Stimulated activated CD4-positive, alpha-beta T cell treated with anti-CD3 and anti-CD28 coated beads, Interleukin-12 subunit alpha, Interleukin-12 subunit beta, amount 100 ng/mL, for 4 hours (primary cell): ENCODE results near the gene AGBL2.
A peak's percentile ranks its signal among the peaks of the same experiment; 100 is the strongest.
"Not testable (repeated sequence)": the region's sequence is repeated elsewhere in the genome, so short reads cannot be mapped to it uniquely, and the experiment has no call there.

Experiments
- DNase-seq: peaks from one replicate; pipeline ENCODE4 v3.0.0-alpha.2; 2020

AGBL2 gene

GRCh38 chr11:47686704-47687103 is 28.5 kb downstream of the AGBL2 start:
- not testable (repeated sequence) for DNase-seq

GRCh38 chr11:47686151-47686550 is 29.0 kb downstream of the AGBL2 start:
- no peak for DNase-seq

- DNase-seq = no peak
Observed at GRCh38 chr11:47675851-47676250, 39.3 kb downstream of the AGBL2 start.

- DNase-seq = no peak
Observed at GRCh38 chr11:47672283-47672730, 42.9 kb downstream of the AGBL2 start.

GRCh38 chr11:47669856-47670255 is 45.3 kb downstream of the AGBL2 start:
- DNase-seq = no peak

- DNase-seq = no peak
Observed at GRCh38 chr11:47668665-47669064, 46.5 kb downstream of the AGBL2 start.

- no peak for DNase-seq
Observed at GRCh38 chr11:47667555-47667954, 47.6 kb downstream of the AGBL2 start.

- no peak for DNase-seq
Observed at GRCh38 chr11:47667135-47667534, 48.0 kb downstream of the AGBL2 start.

GRCh38 chr11:47664936-47665335 is 50.2 kb downstream of the AGBL2 start:
- not testable (repeated sequence) for DNase-seq

- DNase-seq = no peak
Observed at GRCh38 chr11:47661245-47661644, 53.9 kb downstream of the AGBL2 start.

GRCh38 chr11:47659276-47659675 is 55.9 kb downstream of the AGBL2 start:
- DNase-seq = no peak

GRCh38 chr11:47656260-47656885 is 58.8 kb downstream of the AGBL2 start:
- no peak for DNase-seq

GRCh38 chr11:47651818-47652469 is 63.2 kb downstream of the AGBL2 start:
- no peak for DNase-seq

GRCh38 chr11:47649276-47649675 is 65.9 kb downstream of the AGBL2 start:
- no peak for DNase-seq

- no peak for DNase-seq
Observed at GRCh38 chr11:47646019-47646418, 69.2 kb downstream of the AGBL2 start.

- no peak for DNase-seq
Observed at GRCh38 chr11:47645500-47645899, 69.7 kb downstream of the AGBL2 start.

GRCh38 chr11:47642099-47642855 is 72.9 kb downstream of the AGBL2 start, which contains the start of gene MTCH2:
MTCH2 (minus strand) TSS chr11:47642559; CDS start chr11:47642465, 94 bp downstream.
- DNase-seq = peak; percentile 94

GRCh38 chr11:47641600-47642098 is 73.5 kb downstream of the AGBL2 start:
- no peak for DNase-seq

- DNase-seq = not testable (repeated sequence)
Observed at GRCh38 chr11:47640506-47640905, 74.7 kb downstream of the AGBL2 start.

GRCh38 chr11:47636331-47636730 is 78.8 kb downstream of the AGBL2 start:
- DNase-seq = not testable (repeated sequence)

- DNase-seq = no peak
Observed at GRCh38 chr11:47631473-47631872, 83.7 kb downstream of the AGBL2 start.

GRCh38 chr11:47628026-47628425 is 87.1 kb downstream of the AGBL2 start:
- no peak for DNase-seq

GRCh38 chr11:47626234-47626633 is 88.9 kb downstream of the AGBL2 start:
- DNase-seq = no peak
